ENCODE measurements around the gene S1PR3. TPM values are rescaled to one million over a fixed set of nuclear protein-coding genes. Genes with fewer than 3 reads are reported as not detected.

S1PR3 gene
- total RNA-seq, 2 experiments from 2014 or later: 0.31 to 0.33 TPM

DNA sequence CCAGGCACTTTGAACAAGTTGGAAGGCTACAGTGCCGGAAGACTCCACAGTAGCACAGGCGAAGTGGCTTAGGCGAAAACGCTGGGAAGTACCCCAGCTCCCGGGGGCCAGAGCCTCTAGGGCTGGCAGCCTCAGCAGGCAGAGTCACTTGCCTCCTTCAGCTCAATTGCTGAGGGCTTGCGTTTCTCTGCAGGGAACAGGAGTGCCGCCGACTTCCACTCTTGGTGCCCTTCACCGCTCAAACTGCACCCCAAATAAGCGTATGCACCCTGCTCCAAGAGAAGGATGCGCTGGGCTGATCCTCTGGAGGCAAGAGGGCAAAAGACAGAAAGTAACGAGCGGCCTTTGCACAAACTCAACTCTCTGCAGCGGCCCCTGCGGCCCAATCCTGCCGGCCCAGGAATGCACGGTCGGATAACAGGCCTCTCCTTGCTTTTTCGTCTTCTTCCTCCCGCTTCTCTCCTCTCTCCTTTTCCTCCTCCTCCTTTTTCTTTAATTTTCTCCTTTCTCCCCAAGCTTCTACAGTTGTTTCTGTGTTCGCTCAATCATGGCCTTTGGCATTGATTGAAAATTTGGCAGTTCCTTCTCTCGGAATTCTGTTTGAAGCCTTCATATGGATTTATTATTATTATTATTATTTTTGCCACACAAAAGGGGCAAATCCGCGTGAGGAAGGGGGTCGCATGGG is 1.1 kb upstream of the S1PR3 start:
- intact Hi-C loops (cut with DNase I, micrococcal nuclease): no loop called here
- DNase-seq (peak in 1 of 14 experiments; percentile 25), ATAC-seq (ENCODE audit: poor library complexity) (no peak)
- H3K4me1 ChIP-seq (ENCODE audit: insufficient read depth, low read length): peaks cover 18% of the 10 kb centered on the region
- H3K4me3 Mint-ChIP-seq: no peak overlapping the region
- H3K4me3 ChIP-seq (ENCODE audit: low read length): no peak overlapping the region
- H3K27ac ChIP-seq (ENCODE audit: low read depth in 1 of 2, low read length in 2 of 2): no peak overlapping the region
- peaks cover 25% of the 10 kb centered on the region for H3K4me1 Mint-ChIP-seq (ENCODE audit: low read depth)
- POLR2A ChIA-PET: no interaction called here
- TF ChIP-seq, protein P1, sequence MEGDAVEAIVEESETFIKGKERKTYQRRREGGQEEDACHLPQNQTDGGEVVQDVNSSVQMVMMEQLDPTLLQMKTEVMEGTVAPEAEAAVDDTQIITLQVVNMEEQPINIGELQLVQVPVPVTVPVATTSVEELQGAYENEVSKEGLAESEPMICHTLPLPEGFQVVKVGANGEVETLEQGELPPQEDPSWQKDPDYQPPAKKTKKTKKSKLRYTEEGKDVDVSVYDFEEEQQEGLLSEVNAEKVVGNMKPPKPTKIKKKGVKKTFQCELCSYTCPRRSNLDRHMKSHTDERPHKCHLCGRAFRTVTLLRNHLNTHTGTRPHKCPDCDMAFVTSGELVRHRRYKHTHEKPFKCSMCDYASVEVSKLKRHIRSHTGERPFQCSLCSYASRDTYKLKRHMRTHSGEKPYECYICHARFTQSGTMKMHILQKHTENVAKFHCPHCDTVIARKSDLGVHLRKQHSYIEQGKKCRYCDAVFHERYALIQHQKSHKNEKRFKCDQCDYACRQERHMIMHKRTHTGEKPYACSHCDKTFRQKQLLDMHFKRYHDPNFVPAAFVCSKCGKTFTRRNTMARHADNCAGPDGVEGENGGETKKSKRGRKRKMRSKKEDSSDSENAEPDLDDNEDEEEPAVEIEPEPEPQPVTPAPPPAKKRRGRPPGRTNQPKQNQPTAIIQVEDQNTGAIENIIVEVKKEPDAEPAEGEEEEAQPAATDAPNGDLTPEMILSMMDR (IDR thresholded peaks at IDR 0.05): no peak
- H3K36me3 Mint-ChIP-seq (ENCODE audit: low read depth): no peaks in the 10 kb centered on the region
- H3K27me3 Mint-ChIP-seq: peaks cover 62% of the 10 kb centered on the region
- no peaks in the 10 kb centered on the region for H3K9me3 Mint-ChIP-seq
- H3K36me3 ChIP-seq (ENCODE audit: insufficient read depth, low read length): no peaks in the 10 kb centered on the region
- CTCF ChIA-PET: no interaction called here
- H3K27me3 ChIP-seq (ENCODE audit: control insufficient read depth in 1 of 2, insufficient read depth in 2 of 2, low read length in 2 of 2): peaks cover 30 to 38% of the 10 kb centered on the region in 2 experiments
- peaks cover 0 to 4% of the 10 kb centered on the region in 2 experiments for H3K9me3 ChIP-seq (ENCODE audit: control insufficient read depth in 1 of 2, insufficient read depth in 1 of 2, low read length in 2 of 2)
- H3K27ac Mint-ChIP-seq: no peak overlapping the region

- intact Hi-C loops (cut with DNase I, micrococcal nuclease): no loop called here
- no peak overlapping the region for H3K27ac Mint-ChIP-seq
- Histone ChIP-seq H3K36me3 (ENCODE audit: insufficient read depth, low read length) (no peaks in the 10 kb centered on the region), H3K27ac (ENCODE audit: low read depth in 1 of 2, low read length in 2 of 2) (no peak overlapping the region), H3K27me3 (ENCODE audit: control insufficient read depth in 1 of 2, insufficient read depth in 2 of 2, low read length in 2 of 2) (peaks cover 30 to 43% of the 10 kb centered on the region in 2 experiments), H3K4me1 (ENCODE audit: insufficient read depth, low read length) (peaks cover 18% of the 10 kb centered on the region), H3K9me3 (ENCODE audit: control insufficient read depth in 1 of 2, insufficient read depth in 1 of 2, low read length in 2 of 2) (peaks cover 0 to 4% of the 10 kb centered on the region in 2 experiments), H3K4me3 (ENCODE audit: low read length) (no peak overlapping the region)
- ATAC-seq (ENCODE audit: poor library complexity) (no peak), DNase-seq (peak in 1 of 14 experiments; percentile 21)
- no peak overlapping the region for H3K4me3 Mint-ChIP-seq
- H3K27me3 Mint-ChIP-seq: peaks cover 68% of the 10 kb centered on the region
- peaks cover 25% of the 10 kb centered on the region for H3K4me1 Mint-ChIP-seq (ENCODE audit: low read depth)
- TF ChIP-seq, protein P1 (IDR thresholded peaks at IDR 0.05): no peak
- CTCF ChIA-PET: no interaction called here
- POLR2A ChIA-PET: no interaction called here
- no peaks in the 10 kb centered on the region for H3K36me3 Mint-ChIP-seq (ENCODE audit: low read depth)
- no peaks in the 10 kb centered on the region for H3K9me3 Mint-ChIP-seq
Observed at GRCh38 chr9:88990729-88991065, 571 bp upstream of the S1PR3 start.

DNA sequence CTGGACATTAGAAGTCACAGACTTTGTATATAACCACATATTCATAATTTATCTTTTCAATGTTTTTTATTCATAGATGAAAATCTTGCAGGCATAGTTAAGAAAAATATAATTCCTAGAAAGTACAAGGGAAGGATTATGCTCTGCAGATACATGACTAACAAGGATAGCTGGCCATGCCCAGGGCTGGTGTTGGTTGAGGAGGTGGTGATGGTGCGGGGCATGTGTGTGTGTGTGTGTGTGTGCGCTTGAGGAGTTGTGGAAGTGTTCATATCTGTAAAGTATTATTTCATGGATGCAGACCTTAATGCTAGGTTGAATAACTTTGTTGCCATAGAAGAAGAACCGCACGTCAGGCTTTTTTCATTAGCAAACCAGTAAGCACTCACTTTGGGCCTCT is 1.3 kb downstream of the S1PR3 start:
- CTCF ChIA-PET: no interaction called here

More for the DNA sequence above, 1.3 kb downstream of the S1PR3 start:
- Mint-ChIP-seq H3K9me3 (no peaks in the 10 kb centered on the region), H3K4me3 (peak overlapping the region; percentile 58), H3K4me1 (ENCODE audit: low read depth) (peaks cover 25% of the 10 kb centered on the region), H3K36me3 (ENCODE audit: low read depth) (no peaks in the 10 kb centered on the region), H3K27me3 (peaks cover 64% of the 10 kb centered on the region), H3K27ac (no peak overlapping the region)
- H3K36me3 ChIP-seq (ENCODE audit: insufficient read depth, low read length): no peaks in the 10 kb centered on the region
- H3K27ac ChIP-seq (ENCODE audit: low read depth in 1 of 2, low read length in 2 of 2): no peak overlapping the region
- TF ChIP-seq, protein P1 (IDR thresholded peaks at IDR 0.05): no peak
- peaks cover 0 to 4% of the 10 kb centered on the region in 2 experiments for H3K9me3 ChIP-seq (ENCODE audit: control insufficient read depth in 1 of 2, insufficient read depth in 1 of 2, low read length in 2 of 2)
- H3K27me3 ChIP-seq (ENCODE audit: control insufficient read depth in 1 of 2, insufficient read depth in 2 of 2, low read length in 2 of 2): peaks cover 33 to 46% of the 10 kb centered on the region in 2 experiments
- intact Hi-C loops (cut with DNase I, micrococcal nuclease): no loop called here
- peaks cover 18% of the 10 kb centered on the region for H3K4me1 ChIP-seq (ENCODE audit: insufficient read depth, low read length)
- peak overlapping the region; percentile 14 for H3K4me3 ChIP-seq (ENCODE audit: low read length)
- POLR2A ChIA-PET: no interaction called here
- ATAC-seq (ENCODE audit: poor library complexity) (no peak), DNase-seq (no peak)
